Fibroblast of pulmonary artery (primary cell): ENCODE results near the gene PDXK.
"Not testable (repeated sequence)": the region's sequence is repeated elsewhere in the genome, so short reads cannot be mapped to it uniquely, and the experiment has no call there.

Source experiments
- DNase-seq: peaks from one replicate; pipeline ENCODE4 v3.0.0-alpha.2; 2010; ENCODE audit warnings: low read depth
- H3K4me3 ChIP-seq: replicated peaks from 2 replicates; pipeline ENCODE4 v1.5.1; 2011; ENCODE audit warnings: low read depth, mild to moderate bottlenecking, control low read depth, low read length, moderate library complexity
- TF ChIP-seq, protein P1 (sequence below): IDR thresholded peaks from 2 replicates; pipeline ENCODE4 v1.5.1; 2011; ENCODE audit warnings: mild to moderate bottlenecking, control low read depth, low read length, inconsistent platforms; ENCODE audit errors: missing control alignments

The PDXK gene

DNA sequence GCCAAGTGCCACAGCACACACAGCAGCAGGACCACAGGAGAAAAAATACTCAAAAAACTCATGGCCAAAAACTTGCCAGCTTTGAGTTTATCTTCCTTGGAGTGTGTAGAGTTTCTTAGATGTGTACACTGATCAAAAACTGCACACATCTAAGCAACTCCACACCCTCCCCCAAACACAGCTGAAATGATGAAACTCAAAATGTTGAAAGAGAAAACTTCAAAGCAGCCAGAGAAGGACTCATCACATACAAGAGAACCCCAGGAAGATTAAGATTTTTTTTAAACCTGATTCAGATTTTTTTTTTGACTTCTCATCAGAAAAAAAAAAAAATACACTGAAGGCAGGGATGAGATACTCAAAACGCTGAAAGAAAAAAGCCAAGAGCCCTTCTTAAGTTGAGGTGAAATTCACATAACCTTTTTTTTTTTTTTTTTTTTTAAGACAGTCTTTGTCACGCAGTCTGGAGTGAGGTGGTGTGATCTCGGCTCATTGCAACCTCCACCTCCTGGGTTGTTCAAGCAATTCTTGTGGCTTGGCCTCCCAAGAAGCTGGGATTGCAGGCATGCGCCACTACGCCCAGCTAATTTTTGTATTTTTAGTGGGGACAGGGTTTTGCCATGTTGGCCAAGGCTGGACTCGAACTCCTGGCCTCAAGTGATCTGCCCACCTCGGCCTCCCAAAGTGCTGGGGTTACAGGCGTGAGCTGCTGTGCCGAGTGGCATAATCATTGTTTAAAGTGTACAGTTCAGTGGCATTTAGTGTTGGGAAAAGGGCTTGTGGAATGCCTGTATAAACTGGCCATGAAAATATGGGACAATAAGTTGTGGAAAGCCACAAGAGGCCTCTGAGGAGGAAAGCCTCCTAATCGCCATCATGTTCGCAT is 20.9 kb upstream of the PDXK start:
- peak; percentile 34 for DNase-seq

DNA sequence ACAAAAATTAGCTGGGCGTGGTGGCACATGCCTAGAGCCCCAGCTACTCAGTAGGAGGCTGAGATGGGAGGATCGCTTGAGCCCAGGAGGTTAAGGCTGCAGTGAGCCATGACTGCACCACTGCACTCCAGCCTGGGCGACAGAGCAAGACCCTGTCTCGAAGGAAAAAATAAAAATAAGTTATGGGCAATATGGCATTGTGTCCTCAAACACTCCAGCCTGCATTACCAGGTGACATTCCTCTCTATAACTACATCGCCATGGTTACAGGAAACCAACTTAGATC is 19.5 kb upstream of the PDXK start:
- not testable (repeated sequence) for H3K4me3 ChIP-seq, DNase-seq

More for the DNA sequence above, 20.9 kb upstream of the PDXK start:
- no peak overlapping the region for H3K4me3 ChIP-seq
- TF ChIP-seq, protein P1, sequence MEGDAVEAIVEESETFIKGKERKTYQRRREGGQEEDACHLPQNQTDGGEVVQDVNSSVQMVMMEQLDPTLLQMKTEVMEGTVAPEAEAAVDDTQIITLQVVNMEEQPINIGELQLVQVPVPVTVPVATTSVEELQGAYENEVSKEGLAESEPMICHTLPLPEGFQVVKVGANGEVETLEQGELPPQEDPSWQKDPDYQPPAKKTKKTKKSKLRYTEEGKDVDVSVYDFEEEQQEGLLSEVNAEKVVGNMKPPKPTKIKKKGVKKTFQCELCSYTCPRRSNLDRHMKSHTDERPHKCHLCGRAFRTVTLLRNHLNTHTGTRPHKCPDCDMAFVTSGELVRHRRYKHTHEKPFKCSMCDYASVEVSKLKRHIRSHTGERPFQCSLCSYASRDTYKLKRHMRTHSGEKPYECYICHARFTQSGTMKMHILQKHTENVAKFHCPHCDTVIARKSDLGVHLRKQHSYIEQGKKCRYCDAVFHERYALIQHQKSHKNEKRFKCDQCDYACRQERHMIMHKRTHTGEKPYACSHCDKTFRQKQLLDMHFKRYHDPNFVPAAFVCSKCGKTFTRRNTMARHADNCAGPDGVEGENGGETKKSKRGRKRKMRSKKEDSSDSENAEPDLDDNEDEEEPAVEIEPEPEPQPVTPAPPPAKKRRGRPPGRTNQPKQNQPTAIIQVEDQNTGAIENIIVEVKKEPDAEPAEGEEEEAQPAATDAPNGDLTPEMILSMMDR = no peak

DNA sequence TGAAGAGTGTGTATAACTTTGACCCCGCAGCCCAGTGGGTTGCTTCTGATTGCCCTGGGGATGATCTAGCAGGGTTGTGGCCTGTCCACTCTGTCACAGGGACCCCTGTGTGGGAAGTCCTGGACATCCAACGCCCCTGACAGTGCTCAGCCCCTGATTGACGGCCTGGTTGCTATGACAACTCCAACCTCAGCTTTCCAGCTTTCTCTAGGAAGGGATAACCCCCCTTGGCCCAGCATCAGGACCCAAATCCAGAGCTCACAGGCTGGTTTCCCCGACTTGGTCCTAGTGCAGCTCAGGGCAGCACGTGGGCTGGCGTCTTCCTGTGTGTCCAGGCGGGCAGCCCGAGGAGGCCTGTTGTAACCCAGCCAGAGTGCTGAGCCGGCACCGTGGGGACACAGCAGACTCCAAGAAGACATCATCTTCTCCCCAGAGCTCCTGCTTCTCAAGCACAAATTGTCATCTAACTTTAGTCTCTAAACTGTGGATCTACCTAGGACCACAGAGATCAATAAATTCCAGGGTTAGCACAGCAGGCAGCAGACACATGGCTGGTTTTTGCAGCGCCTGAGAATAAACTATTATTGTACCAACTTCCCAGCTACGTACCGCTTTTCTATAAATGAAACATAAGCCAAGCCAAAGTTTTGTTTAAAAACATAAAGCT is 18.9 kb upstream of the PDXK start:
- DNase-seq = no peak
- H3K4me3 ChIP-seq = no peak overlapping the region
- TF ChIP-seq, protein P1 = no peak

DNA sequence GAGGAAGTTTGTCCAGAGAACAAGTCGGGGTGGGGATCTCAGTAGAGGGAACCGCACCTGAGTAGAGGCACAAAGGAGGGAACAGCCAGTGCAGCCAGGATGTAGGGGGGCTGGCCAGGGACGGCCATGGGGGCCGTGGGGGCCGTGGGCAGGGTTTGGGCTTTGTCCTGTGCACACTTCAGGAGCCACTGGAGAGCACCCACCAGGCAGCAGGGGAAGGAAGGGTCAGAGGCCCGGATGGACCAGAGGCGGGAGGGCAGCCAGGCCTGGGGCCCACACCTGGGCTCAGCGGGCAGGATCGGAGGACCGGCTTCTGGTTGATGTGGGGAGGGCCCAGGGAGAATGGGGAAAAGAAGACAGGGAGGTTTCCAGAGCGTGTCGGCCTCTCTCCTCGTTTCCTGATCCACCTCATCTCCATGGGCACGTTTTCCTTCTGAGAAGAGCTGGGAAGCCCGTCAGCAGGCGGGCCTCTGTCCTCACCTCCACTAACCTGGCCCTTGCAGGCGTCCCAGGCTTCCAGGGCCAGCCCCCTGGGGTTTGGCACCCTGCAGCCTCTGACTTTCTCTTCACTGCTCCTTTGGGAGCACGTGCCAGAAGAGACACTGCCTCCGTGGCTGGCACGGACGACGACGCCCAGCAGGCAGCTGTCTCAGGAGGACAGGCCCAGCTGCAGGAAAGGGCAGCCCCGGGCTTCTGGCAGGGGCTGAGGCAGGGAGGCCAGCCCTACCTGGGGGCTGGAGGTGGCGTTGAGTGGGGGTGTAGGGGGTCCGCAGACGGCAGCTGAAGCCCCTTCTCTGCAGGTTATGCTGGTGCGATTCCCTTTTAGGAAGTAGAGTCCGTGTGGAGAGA is 16.8 kb upstream of the PDXK start:
- TF ChIP-seq, protein P1 = no peak
- H3K4me3 ChIP-seq = no peak overlapping the region
- DNase-seq = no peak

DNA sequence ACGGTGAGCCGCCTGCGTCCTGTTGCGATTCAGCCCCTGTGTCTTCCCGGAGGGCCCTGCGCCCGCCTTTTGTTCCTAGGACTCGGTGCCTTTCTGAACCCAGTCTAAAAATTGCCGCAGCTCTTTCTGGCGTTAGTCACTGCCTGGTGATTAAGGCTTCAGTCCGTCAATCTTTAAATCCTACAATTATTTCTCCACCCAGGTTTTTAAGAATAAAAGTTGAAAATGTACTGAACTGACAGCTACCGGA is 16.2 kb upstream of the PDXK start:
- no peak overlapping the region for H3K4me3 ChIP-seq
- TF ChIP-seq, protein P1 = no peak
- no peak for DNase-seq

DNA sequence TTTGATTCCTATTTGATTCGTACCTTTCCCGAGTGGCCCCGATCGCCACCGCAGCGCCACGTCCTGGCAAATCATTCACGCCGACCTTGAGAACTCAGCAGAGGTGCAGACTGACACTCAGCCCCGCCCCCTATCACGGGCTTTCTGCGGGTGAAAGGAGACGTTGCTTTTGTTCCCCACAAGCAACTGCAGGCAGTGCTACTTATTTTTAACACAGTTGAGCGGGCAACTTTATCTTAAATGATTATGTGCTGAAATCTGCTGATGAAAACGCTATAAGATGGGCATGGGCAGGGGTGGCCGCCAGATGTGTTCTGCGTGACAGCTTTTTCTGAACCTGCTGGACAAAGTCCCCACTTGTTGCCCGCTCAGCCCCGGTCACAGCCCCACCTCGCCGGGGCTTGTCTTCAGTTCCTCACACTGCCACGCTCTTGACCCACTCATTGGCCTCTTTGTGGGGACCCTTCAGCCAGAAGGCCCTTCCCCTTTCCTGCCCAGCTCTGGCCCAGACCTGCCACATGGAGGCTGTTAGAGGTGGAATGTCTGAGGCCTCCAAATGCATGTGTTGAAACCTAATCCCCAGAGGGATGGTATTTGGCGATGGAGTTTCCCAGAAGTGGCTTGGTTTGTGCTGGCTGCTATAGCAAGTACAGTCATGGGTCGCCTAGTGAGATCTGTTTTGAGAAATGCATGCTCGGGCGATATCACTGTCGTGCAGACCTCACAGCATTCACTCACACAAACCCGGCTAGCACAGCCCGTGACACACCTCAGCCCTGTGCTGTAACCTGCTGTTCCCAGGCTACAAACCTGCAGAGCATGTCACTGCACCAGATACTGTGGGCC is 15.7 kb upstream of the PDXK start:
- no peak overlapping the region for H3K4me3 ChIP-seq
- DNase-seq = peak; percentile 78
- TF ChIP-seq, protein P1 = no peak
